Measurements from ENCODE around the gene TSPAN17.
"Not testable (repeated sequence)": the region's sequence is repeated elsewhere in the genome, so short reads cannot be mapped to it uniquely, and the experiment has no call there.

Gene TSPAN17, protein sequence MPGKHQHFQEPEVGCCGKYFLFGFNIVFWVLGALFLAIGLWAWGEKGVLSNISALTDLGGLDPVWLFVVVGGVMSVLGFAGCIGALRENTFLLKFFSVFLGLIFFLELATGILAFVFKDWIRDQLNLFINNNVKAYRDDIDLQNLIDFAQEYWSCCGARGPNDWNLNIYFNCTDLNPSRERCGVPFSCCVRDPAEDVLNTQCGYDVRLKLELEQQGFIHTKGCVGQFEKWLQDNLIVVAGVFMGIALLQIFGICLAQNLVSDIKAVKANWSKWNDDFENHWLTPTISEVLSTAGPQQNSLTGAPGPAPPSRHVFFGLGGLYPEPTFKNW

DNA sequence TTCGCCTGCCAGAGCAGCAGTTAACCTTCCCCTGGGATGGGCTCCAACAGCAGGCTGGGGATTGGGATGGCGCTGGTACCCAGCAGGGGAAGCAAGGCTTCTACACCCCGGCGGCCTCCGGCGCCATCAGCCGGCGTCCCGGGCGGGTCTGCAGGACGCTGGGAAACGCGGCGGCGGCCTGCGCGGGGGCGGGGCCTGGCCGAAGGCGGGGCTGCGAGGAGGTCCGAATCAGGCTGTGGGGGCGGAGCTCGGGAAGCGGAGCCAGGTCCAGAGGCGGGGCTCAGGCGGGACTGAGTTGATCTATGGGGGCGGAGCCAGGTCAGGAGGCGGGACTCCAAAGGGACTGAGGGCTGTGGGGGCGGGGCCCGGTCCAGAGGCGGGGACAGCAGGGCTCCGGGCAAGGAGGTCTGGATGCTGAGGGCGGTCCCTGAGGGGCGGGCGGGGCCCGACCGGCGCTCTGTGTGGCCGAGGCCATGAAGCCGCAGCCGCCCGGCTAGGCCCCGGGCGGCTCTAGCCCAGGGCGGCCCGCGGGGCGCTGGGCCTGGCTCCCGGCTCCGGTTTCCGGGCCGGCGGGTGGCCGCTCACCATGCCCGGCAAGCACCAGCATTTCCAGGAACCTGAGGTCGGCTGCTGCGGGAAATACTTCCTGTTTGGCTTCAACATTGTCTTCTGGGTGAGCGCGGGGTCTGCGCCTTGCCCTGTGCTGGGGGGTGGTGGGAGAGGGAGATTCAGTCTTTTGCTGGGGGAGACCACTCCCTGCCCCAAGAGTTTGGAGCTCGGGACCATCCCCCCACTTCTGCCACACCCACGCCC is at the start of gene TSPAN17:
Gene TSPAN17 (plus strand): TSS at position 455 of the 813 bp plus-strand sequence. CDS start 132 bp downstream, at position 587.
- no peak within 1 kb of the TSS for H3K27ac ChIP-seq (ENCODE audit: low read length)
- peaks cover 10% of the 10 kb centered on the region; the same call in 1 of the 2 replicates for H3K4me1 ChIP-seq (ENCODE audit: insufficient read depth, low read length)
- H3K27me3 ChIP-seq (ENCODE audit: insufficient read depth, low read length), result no peaks in the 10 kb centered on the region
- H3K9me3 ChIP-seq (ENCODE audit: insufficient read depth, low read depth, low read length), result no peaks in the 10 kb centered on the region
- peak within 1 kb of the TSS; percentile 90; the same call in 1 of the 2 replicates for H3K9ac ChIP-seq (ENCODE audit: low read depth, low read length)
- no peaks in the 10 kb centered on the region for H3K36me3 ChIP-seq (ENCODE audit: insufficient read depth, low read depth, low read length)
- H3K4me3 ChIP-seq (ENCODE audit: low read length), result peak within 1 kb of the TSS; percentile 87

DNA sequence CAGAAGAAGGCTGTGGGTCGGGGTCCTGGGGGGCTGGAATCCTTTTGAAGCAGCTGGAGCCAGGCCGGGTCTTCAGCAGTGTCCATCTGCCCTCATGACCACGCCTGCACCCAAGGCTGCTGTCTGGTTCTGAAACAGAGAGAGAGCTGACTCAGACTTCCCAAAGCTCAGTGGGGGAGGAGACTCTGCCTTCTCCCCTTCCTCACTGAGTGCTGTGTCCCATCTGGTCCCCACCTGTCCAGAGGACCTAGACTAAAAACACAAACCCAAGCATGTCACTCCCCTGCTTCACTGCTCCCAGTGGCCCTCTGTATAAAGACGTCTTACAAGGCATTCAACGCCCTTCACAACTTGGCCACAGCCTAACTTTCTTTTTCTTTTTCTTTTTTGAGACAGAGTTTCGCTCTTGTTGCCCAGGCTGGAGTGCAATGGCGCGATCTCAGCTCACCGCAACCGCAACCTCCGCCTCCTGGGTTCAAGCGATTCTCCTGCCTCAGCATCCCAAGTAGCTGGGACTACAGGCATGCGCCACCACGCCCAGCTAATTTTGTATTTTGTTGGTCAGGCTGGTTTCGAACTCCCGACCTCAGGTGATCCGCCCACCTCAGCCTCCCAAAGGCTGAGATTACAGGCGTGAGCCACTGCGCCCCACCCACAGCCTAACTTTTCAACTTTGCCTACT is 47.4 kb upstream of the TSPAN17 start:
- H3K36me3 ChIP-seq (ENCODE audit: insufficient read depth, low read depth, low read length), result peaks cover 12% of the 10 kb centered on the region; the same call in 1 of the 2 replicates
- peaks cover 20% of the 10 kb centered on the region; the same call in 1 of the 2 replicates for H3K27me3 ChIP-seq (ENCODE audit: insufficient read depth, low read length)
- not testable (repeated sequence) for H3K4me1 ChIP-seq (ENCODE audit: insufficient read depth, low read length); H3K27ac ChIP-seq (ENCODE audit: low read length); H3K4me3 ChIP-seq (ENCODE audit: low read length); H3K9me3 ChIP-seq (ENCODE audit: insufficient read depth, low read depth, low read length); H3K9ac ChIP-seq (ENCODE audit: low read depth, low read length)

DNA sequence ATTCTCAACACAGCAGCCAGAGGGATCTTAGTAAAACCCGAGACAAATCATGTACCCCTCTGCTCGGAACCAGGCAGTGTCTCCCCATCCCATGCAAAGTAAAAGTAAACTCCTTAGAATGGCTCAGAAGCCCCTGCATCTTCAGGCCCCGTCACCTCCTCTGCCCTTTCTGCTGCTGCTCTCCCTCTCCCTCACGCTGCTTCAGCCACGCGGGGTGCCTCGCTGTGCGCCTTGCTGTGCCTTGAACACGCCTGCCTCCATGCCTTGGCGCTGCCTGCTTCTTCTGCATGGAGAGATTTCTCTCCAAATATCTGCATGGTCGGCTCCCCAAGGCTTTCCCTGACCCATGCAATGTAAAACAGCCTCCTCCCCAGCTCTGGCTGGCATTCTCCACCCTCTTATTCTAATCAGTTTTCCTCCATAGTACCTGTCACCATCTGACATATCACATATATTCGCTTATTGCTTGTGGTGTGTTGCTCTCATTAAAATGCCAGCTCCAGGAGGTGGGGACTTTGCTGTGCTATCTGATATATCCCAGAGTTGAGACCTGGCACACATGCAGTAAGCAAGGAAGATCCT is 45.3 kb upstream of the TSPAN17 start:
- Histone ChIP-seq H3K27ac (ENCODE audit: low read length) (no peak overlapping the region), H3K4me1 (ENCODE audit: insufficient read depth, low read length) (no peaks in the 10 kb centered on the region), H3K9me3 (ENCODE audit: insufficient read depth, low read depth, low read length) (no peaks in the 10 kb centered on the region), H3K27me3 (ENCODE audit: insufficient read depth, low read length) (peaks cover 12% of the 10 kb centered on the region; the same call in 1 of the 2 replicates), H3K36me3 (ENCODE audit: insufficient read depth, low read depth, low read length) (peaks cover 12% of the 10 kb centered on the region; the same call in 1 of the 2 replicates), H3K9ac (ENCODE audit: low read depth, low read length) (no peak overlapping the region), H3K4me3 (ENCODE audit: low read length) (no peak overlapping the region)

DNA sequence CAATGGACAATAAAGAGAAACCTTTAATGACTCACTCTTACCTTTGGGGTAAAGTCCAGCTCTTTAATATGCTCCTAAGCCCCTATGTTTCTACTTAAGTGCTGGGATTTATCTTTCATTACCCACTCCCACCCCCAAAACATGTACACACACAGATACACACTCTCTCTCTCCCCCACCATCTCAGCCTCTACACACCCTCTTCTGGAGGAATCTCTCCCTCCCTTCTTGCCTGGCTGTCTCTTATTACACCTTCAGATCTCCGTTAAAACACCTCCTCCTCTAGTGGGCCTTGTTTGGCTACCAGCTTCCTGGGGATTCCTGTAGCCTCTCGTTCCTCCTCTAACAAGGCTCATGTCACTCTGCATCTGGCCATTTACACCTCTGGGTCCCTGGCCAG is 44.2 kb upstream of the TSPAN17 start:
- no peak overlapping the region for H3K9ac ChIP-seq (ENCODE audit: low read depth, low read length)
- no peak overlapping the region for H3K27ac ChIP-seq (ENCODE audit: low read length)
- peaks cover 6% of the 10 kb centered on the region; the same call in 1 of the 2 replicates for H3K27me3 ChIP-seq (ENCODE audit: insufficient read depth, low read length)
- H3K36me3 ChIP-seq (ENCODE audit: insufficient read depth, low read depth, low read length), result peaks cover 11% of the 10 kb centered on the region; the same call in 1 of the 2 replicates
- H3K4me3 ChIP-seq (ENCODE audit: low read length), result no peak overlapping the region
- no peaks in the 10 kb centered on the region for H3K4me1 ChIP-seq (ENCODE audit: insufficient read depth, low read length)
- no peaks in the 10 kb centered on the region for H3K9me3 ChIP-seq (ENCODE audit: insufficient read depth, low read depth, low read length)

DNA sequence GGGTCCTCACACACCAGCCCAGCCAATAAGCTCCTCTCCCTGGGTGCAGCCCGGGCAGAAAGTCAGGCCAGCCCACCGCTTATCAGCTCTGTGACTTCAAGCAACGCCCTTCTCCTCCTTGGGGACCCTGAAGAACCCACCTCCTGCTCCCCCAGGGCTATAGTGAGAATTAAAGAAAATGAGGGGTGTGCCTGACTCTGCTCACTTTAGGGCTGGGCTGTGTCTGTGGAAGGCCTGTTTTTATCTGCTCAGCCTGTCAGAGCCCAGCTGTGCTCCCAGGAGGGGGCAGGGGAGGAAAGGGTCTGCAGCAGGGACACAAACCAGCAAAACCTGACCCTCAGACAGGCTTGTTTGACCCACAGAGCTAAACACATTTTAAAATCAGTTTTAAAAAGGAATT is 41.3 kb upstream of the TSPAN17 start:
- H3K9ac ChIP-seq (ENCODE audit: low read depth, low read length), result no peak overlapping the region
- no peaks in the 10 kb centered on the region for H3K9me3 ChIP-seq (ENCODE audit: insufficient read depth, low read depth, low read length)
- H3K27me3 ChIP-seq (ENCODE audit: insufficient read depth, low read length), result peaks cover 20% of the 10 kb centered on the region
- 0 out of 2 replicates have a peak, but pooled peaks cover 2% of the 10 kb centered on the region for H3K4me1 ChIP-seq (ENCODE audit: insufficient read depth, low read length)
- no peak overlapping the region for H3K4me3 ChIP-seq (ENCODE audit: low read length)
- no peaks in the 10 kb centered on the region for H3K36me3 ChIP-seq (ENCODE audit: insufficient read depth, low read depth, low read length)
- H3K27ac ChIP-seq (ENCODE audit: low read length), result no peak overlapping the region

DNA sequence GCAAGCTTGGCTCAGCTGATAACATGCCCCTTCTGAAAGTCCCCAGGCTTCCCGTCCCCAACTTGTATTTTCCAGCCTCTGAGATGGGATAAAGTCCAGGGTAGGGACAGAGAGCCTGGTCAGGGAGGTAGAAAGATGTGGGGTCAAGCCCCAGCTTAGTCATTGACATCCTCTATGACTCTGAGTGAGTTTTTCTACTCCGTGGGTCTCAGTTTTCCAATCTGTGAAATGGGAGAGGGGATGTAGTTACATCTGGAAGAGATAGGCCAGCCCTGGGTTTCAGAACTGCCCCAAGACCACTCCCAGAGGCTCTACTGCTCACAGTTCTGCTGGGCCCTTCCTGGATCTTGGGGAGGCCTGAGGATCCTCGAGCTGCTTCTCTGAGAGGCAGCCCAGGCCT is 40.4 kb upstream of the TSPAN17 start:
- no peak overlapping the region for H3K4me3 ChIP-seq (ENCODE audit: low read length)
- no peaks in the 10 kb centered on the region for H3K36me3 ChIP-seq (ENCODE audit: insufficient read depth, low read depth, low read length)
- peaks cover 28% of the 10 kb centered on the region for H3K27me3 ChIP-seq (ENCODE audit: insufficient read depth, low read length)
- no peaks in the 10 kb centered on the region for H3K9me3 ChIP-seq (ENCODE audit: insufficient read depth, low read depth, low read length)
- no peak overlapping the region for H3K27ac ChIP-seq (ENCODE audit: low read length)
- H3K4me1 ChIP-seq (ENCODE audit: insufficient read depth, low read length), result 0 out of 2 replicates have a peak, but pooled peaks cover 2% of the 10 kb centered on the region
- H3K9ac ChIP-seq (ENCODE audit: low read depth, low read length), result no peak overlapping the region

DNA sequence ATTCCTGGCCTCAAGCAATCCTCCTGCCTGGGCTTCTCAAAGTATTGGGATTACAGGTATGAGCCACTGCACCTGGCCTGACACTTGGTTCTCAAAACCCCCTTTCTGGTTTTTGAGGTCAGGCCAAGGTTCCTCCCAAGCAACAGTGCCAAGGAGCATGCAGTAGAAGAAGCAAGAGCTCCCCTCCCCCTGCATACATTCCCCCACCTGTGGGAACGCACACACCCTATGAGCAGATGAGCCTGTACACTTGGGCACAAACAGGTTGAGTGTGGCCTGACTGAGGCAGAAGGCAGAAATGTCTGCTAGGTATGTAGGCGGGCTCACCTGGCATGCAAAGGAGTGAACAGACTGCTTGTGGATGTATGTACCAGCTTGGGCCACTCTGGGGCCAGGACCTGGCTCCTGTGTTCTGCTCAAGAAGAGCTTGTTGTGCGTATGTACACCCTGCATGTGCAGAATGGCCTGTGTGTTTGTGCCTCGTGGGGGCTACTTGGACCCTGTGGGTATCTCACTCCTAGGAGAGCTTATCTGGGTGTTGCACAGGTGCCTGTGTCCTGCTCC is 39.1 kb upstream of the TSPAN17 start:
- H3K27me3 ChIP-seq (ENCODE audit: insufficient read depth, low read length), result peaks cover 32% of the 10 kb centered on the region
- H3K4me3 ChIP-seq (ENCODE audit: low read length), result no peak overlapping the region
- no peak overlapping the region for H3K9ac ChIP-seq (ENCODE audit: low read depth, low read length)
- peaks cover 9% of the 10 kb centered on the region; the same call in 1 of the 2 replicates for H3K4me1 ChIP-seq (ENCODE audit: insufficient read depth, low read length)
- H3K36me3 ChIP-seq (ENCODE audit: insufficient read depth, low read depth, low read length), result no peaks in the 10 kb centered on the region
- H3K27ac ChIP-seq (ENCODE audit: low read length), result no peak overlapping the region
- H3K9me3 ChIP-seq (ENCODE audit: insufficient read depth, low read depth, low read length), result no peaks in the 10 kb centered on the region

DNA sequence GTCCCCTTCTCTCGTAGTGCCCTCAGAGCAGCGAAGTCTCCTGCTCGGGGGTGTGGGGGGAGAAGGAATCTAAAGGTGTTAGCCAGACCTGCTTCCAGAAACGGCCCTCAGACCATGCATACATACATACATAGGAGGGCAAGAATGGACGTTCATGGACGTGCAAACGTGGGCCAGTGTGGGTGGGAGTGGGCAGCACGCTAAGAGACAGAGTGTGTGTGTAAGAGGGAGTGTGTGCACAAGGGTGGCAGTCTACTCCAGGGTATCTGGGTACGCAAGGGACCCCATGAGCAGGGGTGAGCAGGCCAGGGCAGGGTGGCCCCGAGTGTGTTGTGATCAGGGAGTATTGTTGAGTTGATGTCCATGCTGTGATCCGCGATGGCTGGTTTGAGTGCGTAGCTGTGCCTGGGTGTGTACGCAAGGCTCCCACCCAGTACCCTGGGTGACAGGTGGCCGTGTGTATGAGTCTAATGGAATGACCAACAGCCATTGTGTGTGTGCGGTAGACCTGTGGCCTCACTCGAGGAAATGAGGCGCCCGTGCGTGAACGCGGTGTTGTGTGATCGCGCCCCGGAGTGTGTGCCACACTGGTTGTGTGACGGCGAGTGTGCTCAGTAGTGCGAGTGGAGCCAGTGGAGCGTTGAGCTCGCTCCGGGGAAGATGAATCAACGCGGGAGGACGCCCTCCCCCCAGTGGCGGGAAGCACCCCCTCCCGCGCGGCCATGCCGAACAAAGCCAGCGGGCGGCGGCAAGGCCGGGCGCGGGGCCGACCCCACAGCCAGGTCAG is 38.2 kb upstream of the TSPAN17 start:
- Histone ChIP-seq H3K36me3 (ENCODE audit: insufficient read depth, low read depth, low read length) (no peaks in the 10 kb centered on the region), H3K4me3 (ENCODE audit: low read length) (peak overlapping the region; percentile 74), H3K4me1 (ENCODE audit: insufficient read depth, low read length) (peaks cover 9% of the 10 kb centered on the region; the same call in 1 of the 2 replicates), H3K27ac (ENCODE audit: low read length) (no peak overlapping the region), H3K9ac (ENCODE audit: low read depth, low read length) (peak overlapping the region; percentile 75), H3K27me3 (ENCODE audit: insufficient read depth, low read length) (peaks cover 39% of the 10 kb centered on the region), H3K9me3 (ENCODE audit: insufficient read depth, low read depth, low read length) (no peaks in the 10 kb centered on the region)

DNA sequence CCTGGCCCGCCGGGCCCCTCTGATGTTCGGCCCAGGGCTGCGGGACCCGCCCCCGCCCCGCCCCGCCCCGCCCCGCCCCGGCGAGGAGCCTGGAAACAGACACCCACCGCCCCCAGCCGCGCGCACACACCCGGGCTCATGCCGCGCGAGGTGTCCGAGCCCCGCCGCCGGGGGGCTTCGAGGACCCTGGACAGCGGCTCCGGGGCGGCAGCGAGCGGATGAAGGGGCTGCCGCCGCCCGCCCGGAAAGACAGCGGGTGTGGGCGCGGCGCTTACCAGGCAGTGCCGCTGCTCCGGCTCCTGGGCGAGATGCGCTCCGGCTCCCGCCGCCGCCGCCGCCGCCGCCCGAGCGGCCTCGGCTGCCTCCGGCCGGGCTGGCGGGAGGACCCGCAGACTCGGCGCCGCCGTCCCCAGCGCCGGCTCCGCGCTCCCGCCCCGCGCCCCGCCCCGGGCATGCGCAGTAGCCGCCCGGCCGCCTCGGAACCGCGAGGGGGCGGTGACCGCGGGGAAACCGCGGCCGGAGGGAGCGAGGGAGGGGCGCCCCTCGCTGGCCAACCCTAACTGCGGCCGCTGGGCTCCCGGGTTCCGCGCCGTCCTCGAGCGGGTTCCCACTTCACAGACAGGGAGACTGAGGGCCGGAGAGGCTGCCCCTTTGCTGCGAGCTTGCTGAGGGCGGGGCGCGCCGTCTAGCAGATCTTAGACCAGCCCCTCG is 37.4 kb upstream of the TSPAN17 start, which contains the start of gene GPRIN1:
Gene GPRIN1 (minus strand): TSS at position 433 of the 711 bp plus-strand sequence. CDS start 10,322 bp downstream, outside the sequence.
- Histone ChIP-seq H3K27ac (ENCODE audit: low read length) (no peak within 1 kb of the TSS), H3K4me3 (ENCODE audit: low read length) (peak within 1 kb of the TSS; percentile 74), H3K4me1 (ENCODE audit: insufficient read depth, low read length) (peaks cover 9% of the 10 kb centered on the region; the same call in 1 of the 2 replicates), H3K9ac (ENCODE audit: low read depth, low read length) (peak within 1 kb of the TSS; percentile 75), H3K27me3 (ENCODE audit: insufficient read depth, low read length) (peaks cover 42% of the 10 kb centered on the region), H3K36me3 (ENCODE audit: insufficient read depth, low read depth, low read length) (no peaks in the 10 kb centered on the region), H3K9me3 (ENCODE audit: insufficient read depth, low read depth, low read length) (no peaks in the 10 kb centered on the region)

DNA sequence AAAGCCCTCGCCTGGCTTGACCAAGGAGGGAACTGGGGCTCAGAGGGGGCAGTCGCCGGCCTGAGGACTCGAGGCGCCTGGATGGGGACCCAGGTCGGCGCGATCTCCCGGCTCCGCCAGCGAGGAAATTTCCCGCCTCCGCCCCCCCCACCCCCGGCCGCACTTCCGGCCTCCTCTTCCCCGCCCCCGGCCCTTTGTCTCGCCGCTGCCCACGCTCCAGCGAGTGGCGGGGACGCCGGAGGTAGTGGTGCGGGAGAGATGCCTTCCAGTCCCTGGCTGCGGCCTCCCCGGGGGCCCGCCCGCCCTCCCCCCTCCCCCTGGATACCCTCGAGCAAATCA is 36.9 kb upstream of the TSPAN17 start:
- Histone ChIP-seq H3K36me3 (ENCODE audit: insufficient read depth, low read depth, low read length) (no peaks in the 10 kb centered on the region), H3K4me1 (ENCODE audit: insufficient read depth, low read length) (peaks cover 9% of the 10 kb centered on the region; the same call in 1 of the 2 replicates), H3K27ac (ENCODE audit: low read length) (no peak overlapping the region), H3K9ac (ENCODE audit: low read depth, low read length) (no peak overlapping the region), H3K4me3 (ENCODE audit: low read length) (peak overlapping the region; percentile 57; the same call in 1 of the 2 replicates), H3K27me3 (ENCODE audit: insufficient read depth, low read length) (peaks cover 44% of the 10 kb centered on the region), H3K9me3 (ENCODE audit: insufficient read depth, low read depth, low read length) (no peaks in the 10 kb centered on the region)

All from iPS-20b (cell line).